ENCODE results near the gene CLDN20. TPM values are rescaled to one million over a fixed set of nuclear protein-coding genes. Genes with fewer than 3 reads are reported as not detected.

CLDN20 gene
- total and polyA plus RNA-seq, 2 of the 8 experiments (the other 6 are each of a cell fraction or from before 2014, with no cell fraction given), result not detected

GRCh38 chr6:155310596-155310995 lies 46.8 kb downstream of the CLDN20 start:
- Histone ChIP-seq H4K8ac (ENCODE audit: extremely low read depth, insufficient read depth, low read length) (no peak overlapping the region), H3K9ac (replicated peaks in 1 of 4; ENCODE audit: extremely low read depth in 1 of 4, low read depth in 3 of 4, low read length in 3 of 4) (no peak overlapping the region), H3K4ac (replicated peaks; ENCODE audit: insufficient read length, low read depth, low read length) (no peak overlapping the region), H2BK15ac (ENCODE audit: low read length) (no peak overlapping the region), H4K91ac (replicated peaks; ENCODE audit: insufficient read length, low read length) (no peak overlapping the region), H3K27ac (ENCODE audit: low read depth, low read length) (no peak overlapping the region), H3K4me2 (ENCODE audit: insufficient read depth in 1 of 2, low read depth in 2 of 2, low read length in 2 of 2) (no peak overlapping the region), H3K4me1 (replicated peaks in 1 of 4; ENCODE audit: control insufficient read depth in 3 of 4, insufficient read depth in 4 of 4, low read length in 3 of 4) (no peaks in the 10 kb centered on the region), H3K4me3 (ENCODE audit: extremely low read depth in 1 of 4, insufficient read depth in 2 of 4, low read depth in 3 of 4, low read length in 4 of 4) (no peak overlapping the region), H3K18ac (ENCODE audit: extremely low read depth, low read length) (no peak overlapping the region), H3K14ac (ENCODE audit: insufficient read length) (no peak overlapping the region), H3K79me2 (ENCODE audit: control insufficient read depth in 1 of 2, insufficient read depth in 2 of 2, low read length in 2 of 2) (peaks cover 0 to 30% of the 10 kb centered on the region in 2 experiments; a peak in 2 of 4 replicates), H2BK120ac (replicated peaks; ENCODE audit: low read depth, low read length) (no peak overlapping the region), H3K56ac (replicated peaks; ENCODE audit: insufficient read length, low read depth, low read length) (no peak overlapping the region), H2BK20ac (ENCODE audit: low read length) (no peak overlapping the region), H2BK5ac (ENCODE audit: low read depth, low read length) (no peak overlapping the region), H2AK5ac (ENCODE audit: low read depth, low read length) (no peak overlapping the region), H3K9me3 (ENCODE audit: insufficient read depth in 2 of 2, low read depth in 1 of 2, low read length in 1 of 2) (no peaks in the 10 kb centered on the region), H2AFZ (ENCODE audit: low read length) (no peak overlapping the region), H3K79me1 (ENCODE audit: low read depth, low read length) (no peaks in the 10 kb centered on the region; the same call in 1 of the 2 replicates), H3K23me2 (ENCODE audit: low read depth, low read length) (peaks cover 6% of the 10 kb centered on the region), H2BK12ac (ENCODE audit: low read depth, low read length) (no peak overlapping the region), H3K23ac (ENCODE audit: insufficient read length) (no peak overlapping the region), H4K20me1 (replicated peaks in 1 of 2; ENCODE audit: control insufficient read depth in 1 of 2, insufficient read depth in 2 of 2, low read length in 2 of 2) (peaks cover 1 to 2% of the 10 kb centered on the region in 2 experiments), H4K5ac (ENCODE audit: insufficient read length, low read depth, low read length) (no peak overlapping the region), H3K36me3 (ENCODE audit: control insufficient read depth in 2 of 4, insufficient read depth in 4 of 4, low read length in 3 of 4) (peaks cover 5 to 60% (median 21%) of the 10 kb centered on the region in 4 experiments; a peak in 7 of 8 replicates), H3K27me3 (replicated peaks in 1 of 4; ENCODE audit: control insufficient read depth in 3 of 4, extremely low read depth in 1 of 4, insufficient read depth in 3 of 4, low read length in 3 of 4) (no peaks in the 10 kb centered on the region)
- WGBS, 2 experiments (ENCODE audit: extremely low coverage in 1 of 2, insufficient coverage in 1 of 2, insufficient read length in 1 of 2, insufficient replicate concordance in 2 of 2, low coverage in 1 of 2, low lambda C conversion rate in 2 of 2, missing lambda C conversion rate in 1 of 2), result 95% methylated on average over 2 of the region's 2 CpGs; no CpG with 5 or more reads in 1 of the 2 experiments
- CTCF ChIA-PET (ENCODE audit: partially characterized antibody), result interaction anchor here (0.9 to 1.0 kb wide), 2 partner anchors 9 to 28 kb away, joined by 3 read pairs; no protein-coding TSS in a partner anchor
- FAIRE-seq, result no peak
- TF ChIP-seq ATF2 (IDR thresholded peaks at IDR 0.05; ENCODE audit: low read length), result no peak
- TF ChIP-seq RFX5 (IDR thresholded peaks at IDR 0.05; ENCODE audit: borderline replicate concordance, low read depth, low read length), result no peak
- TF ChIP-seq BACH1 (IDR thresholded peaks at IDR 0.05; ENCODE audit: low read length), result no peak
- TF ChIP-seq MAX (IDR thresholded peaks at IDR 0.05), result no peak
- no peak for TF ChIP-seq KDM5A (IDR thresholded peaks at IDR 0.05; ENCODE audit: low read length)
- DNase-seq (ENCODE audit: low read depth in 1 of 2, low spot score in 2 of 2), result no peak
- POLR2A ChIA-PET (ENCODE audit: partially characterized antibody), result interaction anchor here (0.7 kb wide), 1 partner anchor 9 kb away, joined by 3 read pairs; no protein-coding TSS in a partner anchor

Data from H1 (cell line).